H9 (cell line): ENCODE data around the gene QSOX1. TPM values are rescaled to one million over a fixed set of nuclear protein-coding genes. Genes with fewer than 3 reads are reported as not detected.

Experiments
- DNase-seq: peaks from one replicate; pipeline ENCODE4 v3.0.0-alpha.2; 2017
- H2AFZ ChIP-seq: one replicate; pipeline ENCODE4 v1.6.1; 2013; ENCODE audit warnings: mild to moderate bottlenecking, low read length, control low read depth, moderate library complexity
- H2AK5ac ChIP-seq: 2 replicates; pipeline ENCODE4 v1.6.1; 2013; ENCODE audit warnings: low read length, control low read depth, mixed read lengths; ENCODE audit not compliant: insufficient read length
- H2BK120ac ChIP-seq: one replicate; pipeline ENCODE4 v1.6.1; 2013; ENCODE audit warnings: low read depth, mild to moderate bottlenecking, low read length, control low read depth, inconsistent platforms; ENCODE audit not compliant: poor library complexity, severe bottlenecking
- H2BK12ac ChIP-seq: 2 replicates; pipeline ENCODE4 v1.6.1; 2013; ENCODE audit warnings: low read length, control low read depth, mixed read lengths, low read depth; ENCODE audit not compliant: insufficient read length
- H2BK15ac ChIP-seq: 2 replicates; pipeline ENCODE4 v1.6.1; 2013; ENCODE audit warnings: low read depth, low read length, control low read depth
- H2BK20ac ChIP-seq: one replicate; pipeline ENCODE4 v1.6.1; 2013; ENCODE audit warnings: low read depth, mild to moderate bottlenecking, low read length, control low read depth, inconsistent platforms; ENCODE audit not compliant: poor library complexity, severe bottlenecking
- H2BK5ac ChIP-seq: 2 replicates; pipeline ENCODE4 v1.6.1; 2013; ENCODE audit warnings: low read length, control low read depth, mixed read lengths; ENCODE audit not compliant: insufficient read length
- H3K14ac ChIP-seq: 2 replicates; pipeline ENCODE4 v1.6.1; 2013; ENCODE audit warnings: low read length, control low read depth; ENCODE audit not compliant: insufficient read depth
- H3K18ac ChIP-seq: 2 replicates; pipeline ENCODE4 v1.6.1; 2013; ENCODE audit warnings: low read depth, mild to moderate bottlenecking, mixed read lengths, low read length, control low read depth; ENCODE audit not compliant: insufficient read length
- H3K23ac ChIP-seq: 2 replicates; pipeline ENCODE4 v1.6.1; 2013; ENCODE audit warnings: low read length, control low read depth, mixed read lengths, low read depth; ENCODE audit not compliant: insufficient read length
- H3K23me2 ChIP-seq: 2 replicates; pipeline ENCODE4 v1.6.1; 2013; ENCODE audit warnings: low read depth, mild to moderate bottlenecking, mixed read lengths, low read length, control low read depth; ENCODE audit not compliant: insufficient read length, poor library complexity, severe bottlenecking
- H3K27ac ChIP-seq: 2 replicates; pipeline ENCODE4 v1.5.1; 2013; ENCODE audit warnings: low read length, control low read depth, mixed read lengths, low read depth; ENCODE audit not compliant: insufficient read length
- H3K27me3 ChIP-seq: 2 replicates; pipeline ENCODE4 v1.6.1; 2013; ENCODE audit warnings: low read length, control low read depth, inconsistent platforms; ENCODE audit not compliant: insufficient read depth
- H3K4ac ChIP-seq: 2 replicates; pipeline ENCODE4 v1.6.1; 2013; ENCODE audit warnings: low read depth, mild to moderate bottlenecking, control low read depth, inconsistent platforms, low read length, moderate library complexity
- H3K4me1 ChIP-seq: 2 replicates; pipeline ENCODE4 v1.6.1; 2013; ENCODE audit warnings: low read length, control low read depth, inconsistent platforms; ENCODE audit not compliant: insufficient read depth
- H3K4me2 ChIP-seq: 2 replicates; pipeline ENCODE4 v1.6.1; 2013; ENCODE audit warnings: low read length, control low read depth, mixed read lengths; ENCODE audit not compliant: insufficient read length, insufficient read depth
- H3K56ac ChIP-seq: 2 replicates; pipeline ENCODE4 v1.6.1; 2013; ENCODE audit warnings: low read depth, mild to moderate bottlenecking, mixed read lengths, low read length, control low read depth; ENCODE audit not compliant: insufficient read length
- H3K79me1 ChIP-seq: 2 replicates; pipeline ENCODE4 v1.6.1; 2013; ENCODE audit warnings: low read depth, mild to moderate bottlenecking, moderate library complexity, low read length, control low read depth, inconsistent platforms; ENCODE audit not compliant: insufficient read depth, poor library complexity, severe bottlenecking
- H3K79me2 ChIP-seq: 2 replicates; pipeline ENCODE4 v1.6.1; 2013; ENCODE audit warnings: low read length, control low read depth, inconsistent platforms; ENCODE audit not compliant: insufficient read depth
- H3K9ac ChIP-seq: 2 replicates; pipeline ENCODE4 v1.6.1; 2013; ENCODE audit warnings: low read length, control low read depth, mixed read lengths; ENCODE audit not compliant: insufficient read length; ENCODE audit errors: extremely low read depth
- H3K9me3 ChIP-seq: one replicate; pipeline ENCODE4 v1.6.1; 2013; ENCODE audit warnings: low read depth, low read length, inconsistent platforms; ENCODE audit not compliant: control insufficient read depth
- H3T11ph ChIP-seq: one replicate; pipeline ENCODE4 v1.6.1; 2013; ENCODE audit warnings: mild to moderate bottlenecking, low read length, control low read depth, inconsistent platforms
- H4K20me1 ChIP-seq: one replicate; pipeline ENCODE4 v1.6.1; 2013; ENCODE audit not compliant: control insufficient read depth, insufficient read length, insufficient read depth
- H4K5ac ChIP-seq: 2 replicates; pipeline ENCODE4 v1.6.1; 2013; ENCODE audit warnings: low read depth, mild to moderate bottlenecking, mixed read lengths, low read length, control low read depth; ENCODE audit not compliant: insufficient read length
- H4K8ac ChIP-seq: replicated peaks from 2 replicates; pipeline ENCODE4 v1.6.1; 2013; ENCODE audit warnings: low read length, control low read depth, mixed read lengths, low read depth; ENCODE audit not compliant: insufficient read length
- H4K91ac ChIP-seq: 2 replicates; pipeline ENCODE4 v1.6.1; 2013; ENCODE audit warnings: low read depth, mild to moderate bottlenecking, moderate library complexity, mixed read lengths, low read length, control low read depth; ENCODE audit not compliant: insufficient read length
- H3K27ac Mint-ChIP-seq, 3 experiments: 2 replicates in 2 of 3; 3 replicates in 1 of 3; pipeline ENCODE4 v1.8.0; 2020 to 2021; ENCODE audit warnings: mixed read lengths in 3 of 3, mild to moderate bottlenecking in 1 of 3, moderate library complexity in 1 of 3
- H3K27me3 Mint-ChIP-seq: 2 replicates; pipeline ENCODE4 v1.8.0; 2021; ENCODE audit warnings: low read depth, mild to moderate bottlenecking, moderate library complexity, mixed read lengths
- H3K36me3 Mint-ChIP-seq, 3 experiments: 2 replicates in 2 of 3; 3 replicates in 1 of 3; pipeline ENCODE4 v1.8.0; 2020 to 2021; ENCODE audit warnings: low read depth in 3 of 3, mixed read lengths in 3 of 3; ENCODE audit not compliant: insufficient read depth in 1 of 3
- H3K4me1 Mint-ChIP-seq, 2 experiments: 2 replicates each; pipeline ENCODE4 v1.8.0; 2020; ENCODE audit warnings: mixed read lengths in 2 of 2
- H3K4me3 Mint-ChIP-seq, 2 experiments: 2 replicates in 1 of 2; 3 replicates in 1 of 2; pipeline ENCODE4 v1.8.0; 2020 to 2021; ENCODE audit warnings: mild to moderate bottlenecking in 2 of 2, mixed read lengths in 2 of 2, moderate library complexity in 1 of 2
- H3K9me3 Mint-ChIP-seq, 2 experiments: 2 replicates in 1 of 2; 3 replicates in 1 of 2; pipeline ENCODE4 v1.8.0; 2020; ENCODE audit warnings: mild to moderate bottlenecking in 2 of 2, mixed read lengths in 2 of 2, moderate library complexity in 1 of 2
- WGBS: extraction: QIAGEN DNeasy Blood & Tissue Kit; methylation state at CpG from one replicate; pipeline ENCODE4 v1.1.7; 2013; ENCODE audit warnings: missing lambda C conversion rate, low lambda C conversion rate, mixed read lengths; ENCODE audit not compliant: insufficient read length; ENCODE audit errors: extremely low coverage; 5-methylcytosine and 5-hydroxymethylcytosine counted together
- total RNA-seq: library from RNA; stranded (reverse); gene quantifications from 2 replicates; pipeline ENCODE4 v1.2.1, GENCODE V29; 2021
- TF ChIP-seq, protein P1 (sequence below): fragments of 200-600 bp; sonication (generic); conservative IDR thresholded peaks from 3 replicates; pipeline ENCODE4 v1.8.0; 2021; ENCODE audit warnings: antibody characterized with exemption, mild to moderate bottlenecking

QSOX1 gene
- total RNA-seq, 1 experiment from 2014 or later = 79.2 TPM

DNA sequence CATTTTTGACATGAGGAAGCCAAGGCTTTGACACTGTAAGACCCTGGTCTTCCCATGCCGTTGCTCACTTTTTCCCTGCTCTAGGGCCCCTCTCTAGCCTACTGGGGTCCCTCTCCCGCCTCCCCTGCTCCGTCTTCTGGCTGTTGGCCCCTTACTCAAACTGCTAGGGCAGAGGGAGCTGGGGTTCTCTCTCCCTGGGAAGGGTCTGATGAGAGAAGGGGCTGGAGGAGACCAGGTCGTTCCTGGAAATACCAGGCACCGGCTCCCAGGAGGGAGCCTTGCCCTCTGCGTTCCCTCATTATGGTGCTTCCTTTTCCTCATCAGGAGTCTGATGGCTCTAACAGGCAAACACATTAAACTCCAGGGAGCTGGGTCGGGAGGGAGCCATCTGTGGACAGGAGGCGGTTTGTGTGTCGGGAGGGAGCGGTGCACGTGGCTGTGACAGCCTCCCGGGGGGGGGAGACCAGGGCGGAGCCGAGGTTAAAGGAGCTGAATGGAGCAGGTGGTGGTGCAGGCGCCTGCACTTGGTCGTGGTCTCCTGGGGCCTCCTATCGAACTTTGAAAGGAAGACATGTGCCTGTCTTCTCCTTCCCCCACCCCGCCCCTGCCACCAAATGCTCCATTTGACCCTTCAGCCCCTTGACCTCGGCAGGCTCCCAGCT lies 40.0 kb downstream of the QSOX1 start:
- Histone ChIP-seq H3K79me1 (no peaks in the 10 kb centered on the region), H2BK120ac (no peak overlapping the region), H3K79me2 (no peaks in the 10 kb centered on the region), H3K4me1 (no peaks in the 10 kb centered on the region), H4K20me1 (no peaks in the 10 kb centered on the region), H3K14ac (no peak overlapping the region), H3K4ac (no peak overlapping the region), H3K18ac (no peak overlapping the region), H4K91ac (no peak overlapping the region), H2BK15ac (no peak overlapping the region), H3K23me2 (no peaks in the 10 kb centered on the region), H3K27me3 (no peaks in the 10 kb centered on the region), H3K56ac (no peak overlapping the region), H4K8ac (no peak overlapping the region), H3K27ac (no peak overlapping the region), H3K9me3 (no peaks in the 10 kb centered on the region), H3T11ph (no peak overlapping the region), H3K23ac (no peak overlapping the region), H2BK12ac (no peak overlapping the region), H2BK5ac (no peak overlapping the region), H2BK20ac (no peak overlapping the region), H4K5ac (no peak overlapping the region), H3K4me2 (no peak overlapping the region), H2AFZ (no peak overlapping the region), H3K9ac (no peak overlapping the region), H2AK5ac (no peak overlapping the region)
- Mint-ChIP-seq H3K4me3 (no peak overlapping the region), H3K9me3 (no peaks in the 10 kb centered on the region), H3K4me1 (peaks cover 6 to 44% of the 10 kb centered on the region in 2 experiments), H3K27me3 (peaks cover 1% of the 10 kb centered on the region; the same call in 1 of the 2 replicates), H3K36me3 (peaks cover 24 to 57% (median 39%) of the 10 kb centered on the region in 3 experiments; a peak in 6 of 7 replicates), H3K27ac (no peak overlapping the region)
- peak; percentile 44 for DNase-seq
- TF ChIP-seq, protein P1, sequence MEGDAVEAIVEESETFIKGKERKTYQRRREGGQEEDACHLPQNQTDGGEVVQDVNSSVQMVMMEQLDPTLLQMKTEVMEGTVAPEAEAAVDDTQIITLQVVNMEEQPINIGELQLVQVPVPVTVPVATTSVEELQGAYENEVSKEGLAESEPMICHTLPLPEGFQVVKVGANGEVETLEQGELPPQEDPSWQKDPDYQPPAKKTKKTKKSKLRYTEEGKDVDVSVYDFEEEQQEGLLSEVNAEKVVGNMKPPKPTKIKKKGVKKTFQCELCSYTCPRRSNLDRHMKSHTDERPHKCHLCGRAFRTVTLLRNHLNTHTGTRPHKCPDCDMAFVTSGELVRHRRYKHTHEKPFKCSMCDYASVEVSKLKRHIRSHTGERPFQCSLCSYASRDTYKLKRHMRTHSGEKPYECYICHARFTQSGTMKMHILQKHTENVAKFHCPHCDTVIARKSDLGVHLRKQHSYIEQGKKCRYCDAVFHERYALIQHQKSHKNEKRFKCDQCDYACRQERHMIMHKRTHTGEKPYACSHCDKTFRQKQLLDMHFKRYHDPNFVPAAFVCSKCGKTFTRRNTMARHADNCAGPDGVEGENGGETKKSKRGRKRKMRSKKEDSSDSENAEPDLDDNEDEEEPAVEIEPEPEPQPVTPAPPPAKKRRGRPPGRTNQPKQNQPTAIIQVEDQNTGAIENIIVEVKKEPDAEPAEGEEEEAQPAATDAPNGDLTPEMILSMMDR = no peak
- no CpG with 5 or more reads among the region's 19 CpGs for WGBS
